ENCODE data around the gene ARID2. TPM values are rescaled to one million over a fixed set of nuclear protein-coding genes. Genes with fewer than 3 reads are reported as not detected.

Gene ARID2
- total RNA-seq, 1 donor from 2014 or later = 30.2 TPM

GRCh38 chr12:45712319-45712718, 17.2 kb upstream of the ARID2 start:
- TF ChIP-seq CTCF (IDR thresholded peaks at IDR 0.05) = no peak
- Histone ChIP-seq H3K27ac (no peak overlapping the region), H3K4me3 (no peak overlapping the region), H3K4me1 (no peaks in the 10 kb centered on the region), H3K27me3 (no peaks in the 10 kb centered on the region), H3K9me3 (no peaks in the 10 kb centered on the region), H3K36me3 (no peaks in the 10 kb centered on the region)
- intact Hi-C loops (cut with DNase I) = no loop called here
- no peak for DNase-seq
- ATAC-seq = no peak

- Histone ChIP-seq H3K36me3 (no peaks in the 10 kb centered on the region), H3K9me3 (no peaks in the 10 kb centered on the region), H3K27me3 (no peaks in the 10 kb centered on the region), H3K27ac (no peak overlapping the region), H3K4me1 (no peaks in the 10 kb centered on the region), H3K4me3 (no peak overlapping the region)
- ATAC-seq (no peak), DNase-seq (no peak)
- no peak for TF ChIP-seq CTCF (IDR thresholded peaks at IDR 0.05)
- intact Hi-C loops (cut with DNase I) = no loop called here
Measured at GRCh38 chr12:45713078-45713477, 16.4 kb upstream of the ARID2 start.

GRCh38 chr12:45718306-45718705, 11.2 kb upstream of the ARID2 start:
- ATAC-seq = no peak
- Histone ChIP-seq H3K27ac (no peak overlapping the region), H3K4me3 (no peak overlapping the region), H3K9me3 (no peaks in the 10 kb centered on the region), H3K36me3 (no peaks in the 10 kb centered on the region), H3K27me3 (no peaks in the 10 kb centered on the region), H3K4me1 (peaks cover 9% of the 10 kb centered on the region)
- intact Hi-C loops (cut with DNase I) = no loop called here
- no peak for TF ChIP-seq CTCF (IDR thresholded peaks at IDR 0.05)
- DNase-seq = no peak

- H3K4me3 ChIP-seq = no peak overlapping the region
- intact Hi-C loops (cut with DNase I) = no loop called here
- ATAC-seq = no peak
- no peak overlapping the region for H3K27ac ChIP-seq
- no peaks in the 10 kb centered on the region for H3K9me3 ChIP-seq
- H3K27me3 ChIP-seq = no peaks in the 10 kb centered on the region
- peaks cover 27% of the 10 kb centered on the region for H3K4me1 ChIP-seq
- H3K36me3 ChIP-seq = no peaks in the 10 kb centered on the region
- DNase-seq = no peak
- no peak for TF ChIP-seq CTCF (IDR thresholded peaks at IDR 0.05)
Measured at GRCh38 chr12:45720069-45720468, 9.4 kb upstream of the ARID2 start.

GRCh38 chr12:45721369-45721768, 8.1 kb upstream of the ARID2 start:
- no peaks in the 10 kb centered on the region for H3K36me3 ChIP-seq
- no peaks in the 10 kb centered on the region for H3K27me3 ChIP-seq
- H3K27ac ChIP-seq = no peak overlapping the region
- ATAC-seq = no peak
- TF ChIP-seq CTCF (IDR thresholded peaks at IDR 0.05) = no peak
- no peak overlapping the region for H3K4me3 ChIP-seq
- H3K9me3 ChIP-seq = no peaks in the 10 kb centered on the region
- H3K4me1 ChIP-seq = peaks cover 32% of the 10 kb centered on the region
- DNase-seq = no peak
- intact Hi-C loops (cut with DNase I) = no loop called here

GRCh38 chr12:45721954-45722353, 7.6 kb upstream of the ARID2 start:
- no peak overlapping the region for H3K4me3 ChIP-seq
- intact Hi-C loops (cut with DNase I) = no loop called here
- no peaks in the 10 kb centered on the region for H3K36me3 ChIP-seq
- H3K4me1 ChIP-seq = peaks cover 32% of the 10 kb centered on the region
- H3K27me3 ChIP-seq = no peaks in the 10 kb centered on the region
- DNase-seq = no peak
- H3K9me3 ChIP-seq = no peaks in the 10 kb centered on the region
- H3K27ac ChIP-seq = no peak overlapping the region
- no peak for TF ChIP-seq CTCF (IDR thresholded peaks at IDR 0.05)
- no peak for ATAC-seq

Data from upper lobe of right lung (tissue), 1 donor.